Measurements from ENCODE around the gene ZNF296. TPM values are rescaled to one million over a fixed set of nuclear protein-coding genes. Genes with fewer than 3 reads are reported as not detected.

Gene ZNF296
- total RNA-seq, 1 experiment from 2014 or later = 3.7 TPM

DNA sequence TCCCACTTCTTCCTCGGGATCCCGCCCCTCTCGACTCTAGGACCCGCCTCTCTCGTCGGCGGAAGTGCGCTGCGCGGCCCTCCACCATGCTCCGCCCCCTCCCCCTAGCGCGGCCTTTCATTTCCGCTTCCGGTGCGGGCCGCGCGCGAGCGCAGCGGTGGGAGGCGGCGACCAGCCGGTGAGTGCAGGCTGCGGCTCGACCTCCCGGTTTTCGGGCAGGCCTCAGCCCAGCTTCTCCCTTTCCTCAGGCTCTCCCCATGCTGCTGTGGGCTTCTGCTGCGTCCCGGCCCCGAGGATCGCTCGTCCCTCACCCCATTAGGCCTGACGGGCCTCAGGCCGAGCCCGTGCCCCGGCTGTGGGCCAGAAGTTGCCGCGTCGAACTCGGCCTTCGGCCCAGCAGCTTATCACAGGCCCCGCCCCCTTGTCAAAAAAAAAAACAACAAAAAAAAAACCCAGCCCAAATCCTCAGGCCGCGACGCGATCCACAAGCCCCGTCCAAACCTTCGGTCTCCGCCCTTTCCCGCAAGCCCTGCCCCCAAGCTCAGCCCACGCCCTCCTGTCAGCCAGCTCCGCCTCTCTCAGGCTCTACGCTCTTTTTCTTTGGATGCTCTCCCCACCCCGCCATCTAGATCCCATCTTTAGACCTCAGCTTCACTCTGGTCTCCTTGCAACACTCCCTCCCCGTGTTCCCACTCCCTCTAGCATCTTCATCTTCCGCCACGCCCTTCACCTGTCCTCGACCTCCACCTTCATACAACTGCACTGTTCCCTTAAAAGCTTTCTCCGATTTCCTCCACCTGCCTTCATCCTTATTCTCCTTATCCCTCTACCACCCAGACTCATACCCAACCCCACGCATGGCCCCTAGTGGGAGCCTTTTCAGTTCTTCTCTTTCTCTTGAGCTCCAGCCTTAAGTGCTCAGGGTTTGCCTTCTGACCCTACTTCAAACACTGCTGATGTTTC, 37.1 kb downstream of the ZNF296 start, which contains the start of gene CLASRP:
TSS of gene CLASRP (plus strand) at position 115 of the 963 bp plus-strand sequence. CDS start 1,168 bp downstream, outside the sequence.
- DNase-seq = peak; percentile 77 to 90
- Histone ChIP-seq H3K9me2 (ENCODE audit: insufficient read depth) (no peaks in the 10 kb centered on the region), H3K36me3 (ENCODE audit: low read depth) (peaks cover 33% of the 10 kb centered on the region), H3K9me3 (ENCODE audit: insufficient read depth, low read depth) (no peaks in the 10 kb centered on the region), H3K4me3 (peak within 1 kb of the TSS; percentile 100), H3K79me2 (ENCODE audit: low read depth) (peaks cover 50% of the 10 kb centered on the region), H3K27ac (peak within 1 kb of the TSS; percentile 81), H3K27me3 (ENCODE audit: insufficient read depth, low read depth) (no peaks in the 10 kb centered on the region), H3K4me1 (replicated peaks; ENCODE audit: insufficient read depth) (peaks cover 12% of the 10 kb centered on the region), H3F3A (ENCODE audit: insufficient read depth, low read depth) (peaks cover 19% of the 10 kb centered on the region; the same call in 1 of the 2 replicates), H2AFZ (peak within 1 kb of the TSS; percentile 99), H4K20me1 (ENCODE audit: insufficient read depth) (peaks cover 45% of the 10 kb centered on the region), H3K4me2 (peak within 1 kb of the TSS; percentile 99)
- BruUV-seq (replicated peaks) = no TSS peak
- ChIA-PET POLR2A (ENCODE audit: unreplicated experiment) (interaction anchor here (0.6 to 1.2 kb wide), 9 partner anchors 10 to 469 kb away, joined by 3 to 10 read pairs (median 6); partner anchors contain the start of gene TRAPPC6A), CTCF (interaction anchor here (0.5 to 1.3 kb wide), 3 partner anchors 10 to 440 kb away, joined by 3 to 6 read pairs (median 3); no protein-coding TSS in a partner anchor)
- intact Hi-C loops (cut with micrococcal nuclease; ENCODE audit: unreplicated experiment) = no loop called here
- no peak for TF ChIP-seq EZH2 (IDR thresholded peaks at IDR 0.05; ENCODE audit: low read depth)
- TF ChIP-seq, protein P1, sequence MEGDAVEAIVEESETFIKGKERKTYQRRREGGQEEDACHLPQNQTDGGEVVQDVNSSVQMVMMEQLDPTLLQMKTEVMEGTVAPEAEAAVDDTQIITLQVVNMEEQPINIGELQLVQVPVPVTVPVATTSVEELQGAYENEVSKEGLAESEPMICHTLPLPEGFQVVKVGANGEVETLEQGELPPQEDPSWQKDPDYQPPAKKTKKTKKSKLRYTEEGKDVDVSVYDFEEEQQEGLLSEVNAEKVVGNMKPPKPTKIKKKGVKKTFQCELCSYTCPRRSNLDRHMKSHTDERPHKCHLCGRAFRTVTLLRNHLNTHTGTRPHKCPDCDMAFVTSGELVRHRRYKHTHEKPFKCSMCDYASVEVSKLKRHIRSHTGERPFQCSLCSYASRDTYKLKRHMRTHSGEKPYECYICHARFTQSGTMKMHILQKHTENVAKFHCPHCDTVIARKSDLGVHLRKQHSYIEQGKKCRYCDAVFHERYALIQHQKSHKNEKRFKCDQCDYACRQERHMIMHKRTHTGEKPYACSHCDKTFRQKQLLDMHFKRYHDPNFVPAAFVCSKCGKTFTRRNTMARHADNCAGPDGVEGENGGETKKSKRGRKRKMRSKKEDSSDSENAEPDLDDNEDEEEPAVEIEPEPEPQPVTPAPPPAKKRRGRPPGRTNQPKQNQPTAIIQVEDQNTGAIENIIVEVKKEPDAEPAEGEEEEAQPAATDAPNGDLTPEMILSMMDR (conservative IDR thresholded peaks at IDR 0.05) = no peak

DNA sequence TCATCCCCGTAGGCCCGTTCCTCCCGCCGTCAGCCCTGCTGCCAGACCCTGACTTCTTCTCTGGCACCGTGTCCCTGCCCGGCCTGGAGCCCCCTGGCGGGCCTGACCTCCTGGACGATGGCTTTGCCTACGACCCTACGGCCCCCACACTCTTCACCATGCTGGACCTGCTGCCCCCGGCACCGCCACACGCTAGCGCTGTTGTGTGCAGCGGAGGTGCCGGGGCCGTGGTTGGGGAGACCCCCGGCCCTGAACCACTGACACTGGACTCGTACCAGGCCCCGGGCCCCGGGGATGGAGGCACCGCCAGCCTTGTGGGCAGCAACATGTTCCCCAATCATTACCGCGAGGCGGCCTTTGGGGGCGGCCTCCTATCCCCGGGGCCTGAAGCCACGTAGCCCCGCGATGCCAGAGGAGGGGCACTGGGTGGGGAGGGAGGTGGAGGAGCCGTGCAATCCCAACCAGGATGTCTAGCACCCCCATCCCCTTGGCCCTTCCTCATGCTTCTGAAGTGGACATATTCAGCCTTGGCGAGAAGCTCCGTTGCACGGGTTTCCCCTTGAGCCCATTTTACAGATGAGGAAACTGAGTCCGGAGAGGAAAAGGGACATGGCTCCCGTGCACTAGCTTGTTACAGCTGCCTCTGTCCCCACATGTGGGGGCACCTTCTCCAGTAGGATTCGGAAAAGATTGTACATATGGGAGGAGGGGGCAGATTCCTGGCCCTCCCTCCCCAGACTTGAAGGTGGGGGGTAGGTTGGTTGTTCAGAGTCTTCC, 38.7 kb downstream of the ZNF296 start:
- Histone ChIP-seq H3K36me3 (ENCODE audit: low read depth) (peaks cover 21% of the 10 kb centered on the region), H3K27ac (no peak overlapping the region), H3K4me1 (replicated peaks; ENCODE audit: insufficient read depth) (peaks cover 12% of the 10 kb centered on the region), H3K4me2 (no peak overlapping the region; the same call in 1 of the 2 replicates), H3F3A (ENCODE audit: insufficient read depth, low read depth) (peaks cover 19% of the 10 kb centered on the region; the same call in 1 of the 2 replicates), H3K79me2 (ENCODE audit: low read depth) (peaks cover 36% of the 10 kb centered on the region), H3K27me3 (ENCODE audit: insufficient read depth, low read depth) (no peaks in the 10 kb centered on the region), H3K4me3 (no peak overlapping the region), H3K9me3 (ENCODE audit: insufficient read depth, low read depth) (no peaks in the 10 kb centered on the region), H2AFZ (no peak overlapping the region), H4K20me1 (ENCODE audit: insufficient read depth) (peaks cover 31% of the 10 kb centered on the region), H3K9me2 (ENCODE audit: insufficient read depth) (no peaks in the 10 kb centered on the region)
- no TSS peak for BruUV-seq (replicated peaks)
- TF ChIP-seq, protein P1 (conservative IDR thresholded peaks at IDR 0.05) = no peak
- TF ChIP-seq EZH2 (IDR thresholded peaks at IDR 0.05; ENCODE audit: low read depth) = no peak
- intact Hi-C loops (cut with micrococcal nuclease; ENCODE audit: unreplicated experiment) = no loop called here
- POLR2A ChIA-PET (ENCODE audit: unreplicated experiment) = no interaction called here
- CTCF ChIA-PET = interaction anchor here (0.6 kb wide), 1 partner anchor 31 kb away, joined by 8 read pairs; no protein-coding TSS in a partner anchor
- DNase-seq = no peak

GRCh38 chr19:45035755-45036154, 40.5 kb downstream of the ZNF296 start:
- Histone ChIP-seq H3K9me3 (ENCODE audit: insufficient read depth, low read depth) (no peaks in the 10 kb centered on the region), H3K9me2 (ENCODE audit: insufficient read depth) (no peaks in the 10 kb centered on the region), H4K20me1 (ENCODE audit: insufficient read depth) (peaks cover 15% of the 10 kb centered on the region), H3K27me3 (ENCODE audit: insufficient read depth, low read depth) (no peaks in the 10 kb centered on the region), H3F3A (ENCODE audit: insufficient read depth, low read depth) (peaks cover 18% of the 10 kb centered on the region; the same call in 1 of the 2 replicates), H3K36me3 (ENCODE audit: low read depth) (peaks cover 8% of the 10 kb centered on the region; the same call in 1 of the 2 replicates), H3K4me1 (replicated peaks; ENCODE audit: insufficient read depth) (peaks cover 12% of the 10 kb centered on the region), H3K4me2 (no peak overlapping the region), H3K27ac (no peak overlapping the region), H3K4me3 (no peak overlapping the region), H2AFZ (no peak overlapping the region), H3K79me2 (ENCODE audit: low read depth) (peaks cover 19% of the 10 kb centered on the region)
- no TSS peak for BruUV-seq (replicated peaks)
- TF ChIP-seq, protein P1 (conservative IDR thresholded peaks at IDR 0.05) = no peak
- no peak for TF ChIP-seq EZH2 (IDR thresholded peaks at IDR 0.05; ENCODE audit: low read depth)
- ChIA-PET CTCF (interaction anchor here (0.6 kb wide), 1 partner anchor 108 kb away, joined by 6 read pairs; no protein-coding TSS in a partner anchor), POLR2A (ENCODE audit: unreplicated experiment) (no interaction called here)
- no peak for DNase-seq
- intact Hi-C loops (cut with micrococcal nuclease; ENCODE audit: unreplicated experiment) = no loop called here

Data from PC-9 (cell line).